NK-92 (cell line): Measurements from ENCODE around the gene LPCAT3.
A peak's percentile ranks its signal among the peaks of the same experiment; 100 is the strongest.
"Not testable (repeated sequence)": the region's sequence is repeated elsewhere in the genome, so short reads cannot be mapped to it uniquely, and the experiment has no call there.

Experiments
- DNase-seq: peaks from one replicate; lab custom pipeline; 2025; ENCODE audit not compliant: unreplicated experiment; lab: John Stamatoyannopoulos, UW

Gene LPCAT3, protein sequence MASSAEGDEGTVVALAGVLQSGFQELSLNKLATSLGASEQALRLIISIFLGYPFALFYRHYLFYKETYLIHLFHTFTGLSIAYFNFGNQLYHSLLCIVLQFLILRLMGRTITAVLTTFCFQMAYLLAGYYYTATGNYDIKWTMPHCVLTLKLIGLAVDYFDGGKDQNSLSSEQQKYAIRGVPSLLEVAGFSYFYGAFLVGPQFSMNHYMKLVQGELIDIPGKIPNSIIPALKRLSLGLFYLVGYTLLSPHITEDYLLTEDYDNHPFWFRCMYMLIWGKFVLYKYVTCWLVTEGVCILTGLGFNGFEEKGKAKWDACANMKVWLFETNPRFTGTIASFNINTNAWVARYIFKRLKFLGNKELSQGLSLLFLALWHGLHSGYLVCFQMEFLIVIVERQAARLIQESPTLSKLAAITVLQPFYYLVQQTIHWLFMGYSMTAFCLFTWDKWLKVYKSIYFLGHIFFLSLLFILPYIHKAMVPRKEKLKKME

DNA sequence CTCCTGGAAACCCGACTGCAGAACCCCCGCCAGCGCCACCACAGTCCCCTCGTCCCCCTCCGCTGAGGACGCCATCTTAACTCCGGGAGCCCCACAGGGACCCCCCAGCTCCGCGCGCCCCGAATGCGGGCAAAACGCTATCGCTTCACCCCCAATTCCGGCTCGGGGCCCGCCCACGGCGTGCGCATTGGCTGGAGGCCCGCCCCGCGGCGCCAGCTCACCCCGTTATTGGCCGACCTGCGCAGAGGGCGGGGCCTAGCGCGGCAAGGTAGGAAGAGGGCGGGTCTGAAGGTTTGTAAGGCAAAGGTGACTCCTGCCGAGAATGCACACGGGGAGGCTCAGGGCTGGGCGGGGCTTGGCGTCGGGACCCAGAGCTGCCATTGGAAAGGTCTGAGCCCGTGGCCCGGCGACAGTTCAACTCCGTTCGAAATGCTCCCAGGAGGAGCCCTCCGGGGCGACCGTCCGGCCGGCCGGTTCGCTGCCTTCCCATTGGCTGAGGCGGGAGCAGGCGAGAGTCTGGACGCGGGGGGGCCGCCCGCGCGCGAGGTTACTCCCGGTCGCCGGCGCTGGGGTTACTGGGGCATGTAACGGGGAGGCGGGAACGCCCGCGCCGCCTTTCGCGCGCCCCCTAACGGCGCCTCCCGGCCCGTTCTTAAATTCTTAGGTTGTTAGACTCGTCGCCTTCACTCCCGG, at the start of gene LPCAT3:
LPCAT3 (minus strand) TSS at position 127 of the 693 bp plus-strand sequence; CDS start at position 75, 52 bp downstream.
- DNase-seq = peak; percentile 76

DNA sequence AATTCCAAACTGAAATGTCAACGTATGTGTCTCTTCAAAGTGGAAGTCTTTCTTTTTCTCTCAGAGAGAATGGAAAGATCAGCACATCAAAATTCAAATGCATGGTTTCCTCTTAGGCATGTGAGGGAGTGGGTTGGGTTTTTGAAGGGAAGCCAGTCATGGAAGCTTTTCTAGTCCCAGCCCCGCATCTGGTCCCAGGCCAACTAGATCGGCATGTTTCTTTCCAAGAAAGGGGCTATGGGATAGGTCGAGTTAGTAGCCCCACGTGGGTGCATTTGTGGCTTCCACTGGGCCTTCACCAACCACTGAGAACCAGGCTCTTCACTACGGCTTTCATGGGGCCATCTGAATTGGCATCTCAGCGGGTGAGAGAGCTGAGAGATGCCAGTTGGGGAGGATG, 48.8 kb upstream of the LPCAT3 start:
- no peak for DNase-seq

DNA sequence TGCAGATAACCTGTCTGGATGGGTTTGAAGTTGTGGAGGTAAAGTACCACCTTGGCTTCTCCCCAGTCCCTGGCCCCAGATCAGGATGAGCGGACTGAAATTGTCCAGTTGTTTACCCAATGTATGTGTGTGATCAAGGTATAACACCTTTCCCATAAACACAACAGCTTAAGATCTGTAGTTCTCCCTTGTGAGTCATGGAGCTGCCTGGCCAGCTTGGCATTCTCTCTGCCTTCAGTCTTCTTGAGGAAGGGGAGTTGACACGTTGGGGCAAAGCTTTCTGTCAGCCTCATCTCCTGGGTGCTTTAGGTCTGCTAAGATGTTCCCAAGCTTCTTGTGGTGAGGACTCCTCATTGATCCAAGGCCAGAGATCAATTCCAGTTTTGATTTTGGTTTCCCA, 48.3 kb upstream of the LPCAT3 start:
- no peak for DNase-seq

DNA sequence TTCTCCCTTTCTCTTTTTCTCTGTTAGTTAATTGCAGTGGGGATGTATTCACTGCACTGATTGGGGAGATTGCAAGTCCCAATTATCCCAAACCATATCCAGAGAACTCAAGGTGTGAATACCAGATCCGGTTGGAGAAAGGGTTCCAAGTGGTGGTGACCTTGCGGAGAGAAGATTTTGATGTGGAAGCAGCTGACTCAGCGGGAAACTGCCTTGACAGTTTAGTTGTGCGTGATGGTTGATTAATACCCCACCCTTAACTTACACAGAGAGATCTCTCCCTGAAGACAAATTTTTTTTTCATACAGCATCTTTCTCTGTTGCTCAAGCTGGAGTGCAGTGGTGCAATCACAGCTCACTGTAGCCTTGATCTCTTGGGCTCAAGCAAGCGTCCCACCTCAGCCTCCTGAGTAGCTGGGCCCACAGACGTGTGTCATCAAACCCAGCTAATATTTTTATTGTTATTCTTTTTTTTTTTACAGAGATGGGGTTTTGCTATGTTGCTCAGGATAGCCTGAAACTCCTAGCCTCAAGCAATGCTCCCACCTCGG, 46.9 kb upstream of the LPCAT3 start:
- no peak for DNase-seq

DNA sequence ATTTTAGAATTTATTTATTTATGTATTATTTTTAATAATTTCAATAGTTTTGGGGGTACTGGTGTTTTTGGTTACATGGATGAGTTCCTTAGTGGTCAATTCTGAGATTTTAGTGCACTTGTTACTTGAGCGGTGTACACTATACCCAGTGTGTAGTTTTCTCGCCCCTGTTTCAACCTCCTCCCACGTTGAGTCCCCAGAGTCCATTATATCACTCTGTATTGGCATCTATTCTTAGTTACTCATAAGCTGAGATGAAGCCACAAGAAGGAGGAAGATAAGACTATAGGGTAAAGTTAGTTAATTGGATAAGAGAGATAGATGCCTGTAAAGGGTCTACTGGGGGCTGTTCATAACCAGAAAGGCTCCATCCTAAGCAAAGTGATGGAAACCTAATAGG, 46.2 kb upstream of the LPCAT3 start:
- DNase-seq = no peak

DNA sequence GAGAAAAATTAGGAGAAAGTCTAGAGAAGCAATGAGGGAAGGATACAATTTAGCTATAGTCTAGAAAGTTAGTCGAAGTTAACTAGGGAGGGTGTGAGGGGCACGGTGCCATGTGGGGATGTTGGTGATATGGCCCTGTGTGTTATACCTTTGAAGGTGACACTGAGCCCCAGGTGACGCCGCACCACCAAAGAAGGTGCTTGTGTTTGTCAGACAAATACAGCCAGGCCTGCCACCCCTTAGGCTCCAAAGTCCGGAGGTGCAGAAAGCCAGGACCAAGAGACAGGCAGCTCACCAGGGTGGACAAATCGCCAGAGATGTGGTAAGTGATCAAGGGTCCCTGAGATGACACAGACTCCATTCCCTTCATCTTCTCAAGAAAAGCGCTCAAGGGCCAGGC, 43.3 kb upstream of the LPCAT3 start:
- no peak for DNase-seq

DNA sequence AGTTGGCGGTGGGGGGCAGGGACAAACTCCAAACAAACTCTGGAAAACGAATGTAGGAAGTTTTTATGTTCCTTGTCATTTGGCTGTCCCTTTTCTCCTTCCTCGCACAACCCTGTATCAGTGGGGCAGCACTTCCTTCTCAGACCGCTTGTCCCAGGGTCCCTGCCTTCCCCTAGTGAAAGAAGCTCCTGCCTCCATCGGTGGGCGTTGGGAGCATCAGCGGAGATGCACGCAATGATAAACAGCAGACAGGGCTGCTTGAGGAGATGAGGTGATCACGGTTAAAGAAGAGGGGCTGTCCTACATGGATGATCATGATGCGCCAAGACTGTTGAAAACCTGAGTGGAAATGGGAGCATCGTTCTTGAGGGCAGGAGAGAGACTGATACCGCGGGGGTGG, 42.9 kb upstream of the LPCAT3 start:
- DNase-seq = no peak

DNA sequence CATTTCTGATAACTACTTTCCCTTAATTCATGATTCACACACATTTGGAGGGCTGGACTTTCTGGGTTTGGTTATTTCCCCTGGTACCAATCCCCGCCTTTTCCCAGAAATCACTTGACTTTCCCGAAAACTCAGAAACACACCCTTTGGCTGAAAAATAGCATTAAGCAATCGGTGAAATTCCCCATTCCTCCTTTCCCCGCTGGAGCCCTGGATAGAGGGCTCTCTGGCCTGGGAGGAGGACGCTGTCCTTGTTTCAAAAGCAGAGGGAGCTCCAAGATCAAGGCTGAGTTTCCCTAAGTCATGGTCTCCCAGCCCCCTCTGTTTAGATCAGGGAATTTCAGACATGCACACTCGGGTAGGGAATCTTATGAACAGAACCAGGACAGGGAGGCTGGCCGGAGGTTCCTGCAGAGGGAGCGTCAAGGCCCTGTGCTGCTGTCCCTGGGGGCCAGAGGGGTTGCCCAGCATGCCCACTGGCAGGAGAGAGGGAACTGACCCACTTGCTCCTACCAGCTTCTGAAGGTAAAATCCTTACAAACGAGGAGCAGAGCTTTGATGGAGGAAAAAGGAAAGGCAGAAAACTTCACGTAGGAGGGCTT, 42.2 kb upstream of the LPCAT3 start, which contains the start of gene C1S:
C1S (plus strand) TSS at position 366 of the 602 bp plus-strand sequence. CDS start 1,195 bp downstream, outside the sequence.
- DNase-seq = no peak

DNA sequence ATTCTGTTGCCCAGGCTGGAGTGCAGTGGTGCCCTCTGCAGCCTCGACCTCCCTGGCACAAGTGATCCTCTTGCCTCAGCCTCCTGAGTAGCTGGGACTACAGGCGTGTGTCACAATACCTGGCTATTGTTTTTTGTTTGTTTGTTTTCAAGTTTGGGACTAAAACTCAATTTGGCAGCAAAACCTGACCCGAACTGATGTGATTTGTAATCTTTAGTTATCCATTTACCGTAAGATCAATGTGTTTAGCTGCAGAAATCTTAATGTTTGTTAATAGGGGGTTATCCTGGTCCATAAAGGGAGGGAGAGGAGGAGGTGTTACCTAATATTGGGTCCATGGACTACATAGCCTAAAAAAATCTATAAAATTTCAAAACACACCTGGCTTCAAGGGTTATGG, 41.5 kb upstream of the LPCAT3 start:
- DNase-seq = no peak

DNA sequence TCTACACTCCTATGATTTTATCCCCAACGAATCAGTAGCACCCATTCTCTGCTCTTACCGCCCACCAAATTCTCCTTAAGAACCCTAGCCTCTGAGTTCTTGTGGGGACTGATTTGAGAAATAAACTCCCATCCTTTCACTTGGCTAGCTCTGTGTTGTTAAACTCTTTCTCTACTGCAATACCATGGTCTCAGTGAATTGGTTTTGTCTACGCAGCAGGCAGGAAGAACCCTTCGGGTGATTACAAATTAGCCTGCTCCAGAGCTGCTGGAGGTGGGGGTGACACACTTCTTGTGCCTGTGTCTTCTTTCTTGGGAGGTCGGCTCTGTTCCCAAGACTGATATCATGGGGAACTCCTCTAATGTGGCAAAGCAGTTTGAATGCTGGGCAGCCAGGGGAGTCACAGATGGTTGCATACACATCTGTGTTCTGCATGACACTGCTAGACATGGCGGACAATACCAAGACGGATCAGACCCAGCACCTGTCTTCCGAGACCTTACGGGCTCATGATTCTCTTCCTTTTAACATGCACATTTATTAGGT, 40.6 kb upstream of the LPCAT3 start:
- no peak for DNase-seq

DNA sequence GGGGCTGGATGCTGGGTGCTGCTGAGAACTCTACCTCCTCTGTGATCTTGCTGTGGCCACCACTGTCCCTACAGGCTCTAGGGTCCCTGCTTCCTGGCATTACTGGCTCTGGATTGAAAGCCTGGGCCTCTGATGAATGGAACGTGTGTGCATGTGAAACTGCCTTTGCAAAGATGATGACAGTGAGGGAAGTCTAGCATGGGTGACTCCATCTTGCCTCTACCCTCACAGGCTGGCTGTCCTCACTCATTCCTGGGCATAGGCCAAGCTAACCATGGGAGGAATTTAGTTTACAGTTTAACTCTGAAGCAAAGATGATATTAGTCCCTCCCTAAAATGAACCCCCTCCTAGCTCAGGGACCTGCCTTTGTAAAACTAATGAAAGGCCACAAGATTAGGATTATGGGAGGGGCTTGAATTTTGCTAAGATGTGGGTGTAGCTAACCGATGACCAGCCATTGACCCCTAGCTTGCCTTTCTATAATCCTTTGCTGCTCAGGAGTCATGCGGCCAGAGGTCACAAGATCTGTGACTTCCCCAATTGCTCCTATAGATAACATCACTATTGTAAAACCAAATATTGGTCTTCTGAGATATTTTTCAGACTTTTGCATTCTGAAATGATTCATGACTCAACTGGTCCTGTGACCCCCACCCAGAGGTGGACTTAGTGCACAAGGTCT, 40.0 kb upstream of the LPCAT3 start:
- no peak for DNase-seq

DNA sequence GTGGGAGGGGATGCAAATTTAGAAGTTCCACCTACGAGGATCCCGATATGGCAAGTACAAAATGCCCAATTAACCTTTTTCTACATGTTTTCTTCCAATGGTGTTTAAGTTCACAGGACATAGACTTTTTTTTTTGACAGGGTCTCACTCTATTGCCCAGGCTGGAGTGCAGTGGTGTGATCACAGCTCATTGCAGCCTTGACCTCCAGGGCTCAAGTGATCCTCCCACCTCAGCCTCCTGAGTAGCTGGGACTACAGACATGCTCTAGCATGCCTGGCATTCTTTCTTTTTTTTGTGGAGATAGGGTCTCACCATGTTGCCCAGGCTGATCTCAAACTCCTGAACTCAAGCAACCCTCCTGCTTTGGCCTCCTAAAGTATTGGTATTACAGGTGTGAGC, 37.5 kb upstream of the LPCAT3 start:
- DNase-seq = not testable (repeated sequence)

DNA sequence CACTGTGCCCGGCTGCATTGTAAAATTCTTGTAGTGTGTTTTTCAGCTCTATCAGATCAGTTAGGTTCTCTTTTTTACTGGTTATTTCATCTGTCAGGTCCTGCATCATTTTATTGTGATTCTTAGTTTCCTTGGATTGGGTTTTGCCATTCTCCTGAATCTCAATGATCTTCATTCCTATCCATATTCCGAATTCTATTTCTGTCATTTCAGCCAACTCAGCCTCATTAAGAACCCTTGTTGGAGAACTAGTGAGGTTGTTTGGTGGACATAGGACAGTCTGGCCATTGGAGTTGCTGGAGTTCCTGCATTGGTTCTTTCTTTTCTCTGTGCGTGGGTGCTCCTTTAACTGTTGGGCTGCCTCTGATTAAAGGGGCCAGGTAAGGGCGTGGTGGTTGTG, 36.6 kb upstream of the LPCAT3 start:
- DNase-seq = no peak

DNA sequence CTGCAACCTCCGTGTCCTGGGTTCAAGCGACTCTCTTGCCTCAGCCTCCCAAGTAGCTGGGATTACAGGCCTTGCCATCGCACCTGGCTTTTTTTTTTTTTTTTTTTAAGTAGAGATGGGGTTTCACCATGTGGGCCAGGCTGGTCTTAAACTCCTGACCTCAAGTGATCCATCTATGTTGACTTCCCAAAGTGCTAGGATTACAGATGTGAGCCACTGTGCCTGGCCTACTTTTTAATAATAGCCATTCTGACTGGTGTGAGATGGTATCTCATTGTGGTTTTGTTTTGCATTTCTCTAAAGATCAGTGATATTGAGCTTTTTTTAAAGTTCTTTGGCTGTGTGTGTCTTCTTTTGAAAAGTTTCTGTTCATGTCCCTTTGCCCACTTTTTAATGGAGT, 31.7 kb upstream of the LPCAT3 start:
- DNase-seq = not testable (repeated sequence)

DNA sequence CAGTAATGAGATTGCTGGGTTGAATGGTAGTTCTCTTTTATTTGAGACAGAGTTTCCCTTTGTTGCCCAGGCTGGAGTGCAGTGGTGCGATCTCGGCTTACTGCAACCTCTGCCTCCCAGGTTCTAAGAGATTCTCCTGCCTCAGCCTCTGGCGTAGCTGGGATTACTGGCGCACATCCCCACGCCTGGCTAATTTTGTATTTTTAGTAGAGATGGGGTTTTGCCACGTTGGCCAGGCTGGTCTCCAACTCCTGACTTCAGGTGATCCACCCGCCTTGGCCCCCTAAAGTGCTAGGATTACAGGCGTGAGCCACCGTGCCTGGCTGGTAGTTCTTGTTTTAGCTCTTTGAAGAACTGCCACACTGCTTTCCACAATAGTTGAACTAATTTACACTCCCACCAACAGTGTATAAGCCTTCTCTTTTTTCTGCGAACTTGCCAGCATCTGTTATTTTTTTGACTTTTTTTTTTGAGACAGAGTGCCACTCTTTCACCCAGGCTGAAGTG, 31.2 kb upstream of the LPCAT3 start:
- not testable (repeated sequence) for DNase-seq

DNA sequence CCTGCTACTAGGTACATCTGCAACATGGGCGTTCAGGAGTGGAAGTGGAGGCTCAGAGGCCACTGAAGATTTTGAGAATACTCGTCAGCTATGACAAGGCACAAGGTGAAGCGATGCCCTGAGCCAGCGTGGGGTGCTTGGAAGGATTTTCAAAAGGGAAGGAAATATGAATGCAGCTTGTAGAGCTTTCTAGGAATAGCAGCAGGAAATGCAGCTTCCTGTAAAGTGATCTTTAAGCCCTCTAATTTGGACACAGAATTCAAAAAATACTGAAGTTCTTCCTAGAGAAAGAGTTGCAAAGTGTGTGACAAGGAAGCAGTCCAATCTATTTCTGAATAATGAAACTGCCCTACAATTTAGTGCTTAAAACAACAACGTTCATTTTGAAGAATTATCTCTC, 29.0 kb upstream of the LPCAT3 start:
- no peak for DNase-seq

DNA sequence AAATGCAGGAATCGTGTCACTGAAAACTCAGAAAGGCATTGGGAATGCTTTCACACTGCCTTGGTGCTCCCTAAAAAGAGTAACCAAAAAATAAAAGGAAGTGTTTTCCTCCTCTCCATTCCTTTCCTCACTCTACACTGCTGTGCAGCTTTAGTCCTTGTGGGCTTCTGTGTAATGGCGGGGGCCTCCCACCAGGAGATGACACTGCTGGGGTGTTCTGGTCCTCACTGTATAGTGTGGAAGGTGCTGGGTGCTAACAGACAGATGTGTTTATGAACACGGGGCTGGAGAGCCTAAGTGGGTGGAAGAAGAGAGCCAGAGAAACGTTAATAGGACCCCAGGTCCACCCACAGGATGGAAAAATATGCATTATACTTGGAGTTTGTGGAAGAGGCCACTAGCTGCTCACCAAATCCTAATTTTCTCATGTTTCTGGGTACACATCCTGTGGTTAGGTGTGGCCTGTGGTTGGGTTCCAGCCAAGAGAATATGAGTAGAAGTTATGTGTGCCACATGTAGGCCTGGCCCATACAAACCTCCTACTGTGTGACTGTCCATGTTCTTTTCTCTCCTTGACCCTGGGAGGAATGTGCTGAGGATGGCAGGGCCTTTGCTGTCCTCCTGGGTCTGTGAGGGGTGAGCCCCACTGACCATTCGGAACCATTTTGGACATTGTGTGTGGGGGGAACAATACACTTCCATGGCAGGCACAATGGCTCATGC, 28.3 kb upstream of the LPCAT3 start:
- no peak for DNase-seq

DNA sequence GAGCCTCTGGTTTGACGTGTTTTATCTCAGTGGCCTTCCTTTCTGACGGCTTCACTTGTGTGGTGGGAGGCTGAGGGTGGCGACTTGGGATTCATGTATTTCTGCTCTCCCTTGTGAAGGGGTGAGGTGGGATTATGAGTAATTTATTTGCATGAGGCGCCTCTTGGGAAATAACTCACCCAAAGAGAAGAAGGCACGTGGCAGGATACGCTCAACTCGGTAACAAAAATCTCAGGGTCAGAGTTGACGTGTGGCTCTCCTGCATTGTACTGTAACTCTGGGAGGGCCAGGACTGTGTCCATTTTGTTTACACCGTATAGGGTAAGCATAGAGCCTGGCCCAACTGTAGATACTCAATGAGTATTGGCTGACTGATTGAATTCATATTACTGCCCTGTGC, 27.6 kb upstream of the LPCAT3 start:
- no peak for DNase-seq

DNA sequence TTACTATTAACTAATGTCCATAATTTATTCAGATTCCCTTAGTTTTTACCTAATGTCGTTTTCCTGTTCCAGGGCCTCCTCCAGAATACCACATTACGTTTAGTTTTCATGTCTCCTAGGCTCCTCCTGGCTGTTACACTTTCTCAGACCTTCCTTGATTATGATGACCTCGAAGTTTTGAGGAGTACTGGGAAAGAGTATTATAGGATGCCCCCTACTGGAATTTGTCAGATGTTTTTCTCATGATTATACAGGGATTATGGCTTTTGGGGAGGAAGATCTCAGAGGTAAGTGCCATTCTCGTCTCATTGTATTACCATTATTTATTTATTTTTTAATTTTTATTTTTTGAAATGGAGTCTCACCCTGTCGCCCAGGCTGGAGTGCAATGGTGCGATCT, 24.6 kb upstream of the LPCAT3 start:
- DNase-seq = no peak

DNA sequence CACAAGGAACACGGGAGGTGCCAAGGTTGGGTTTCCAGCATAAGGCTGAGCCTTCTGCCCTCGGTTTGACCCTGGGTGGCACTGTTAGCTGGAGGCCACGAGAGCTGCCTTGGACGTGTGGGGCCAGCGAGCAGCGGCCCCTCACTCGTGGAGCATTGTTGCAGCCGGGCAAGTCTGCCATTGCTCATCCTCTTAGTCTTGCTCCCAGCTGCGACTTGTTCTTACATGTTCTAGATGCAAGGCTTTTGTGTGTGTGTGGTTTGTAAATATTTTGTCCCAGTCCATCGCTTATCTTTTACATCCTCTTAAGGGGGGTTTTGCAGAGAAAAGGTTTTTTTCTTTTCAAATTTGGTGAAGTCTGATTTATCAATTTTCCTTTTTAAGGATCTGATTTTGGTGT, 21.1 kb upstream of the LPCAT3 start:
- DNase-seq = no peak
